ENCODE data around the gene IPO9.

The IPO9 gene

DNA sequence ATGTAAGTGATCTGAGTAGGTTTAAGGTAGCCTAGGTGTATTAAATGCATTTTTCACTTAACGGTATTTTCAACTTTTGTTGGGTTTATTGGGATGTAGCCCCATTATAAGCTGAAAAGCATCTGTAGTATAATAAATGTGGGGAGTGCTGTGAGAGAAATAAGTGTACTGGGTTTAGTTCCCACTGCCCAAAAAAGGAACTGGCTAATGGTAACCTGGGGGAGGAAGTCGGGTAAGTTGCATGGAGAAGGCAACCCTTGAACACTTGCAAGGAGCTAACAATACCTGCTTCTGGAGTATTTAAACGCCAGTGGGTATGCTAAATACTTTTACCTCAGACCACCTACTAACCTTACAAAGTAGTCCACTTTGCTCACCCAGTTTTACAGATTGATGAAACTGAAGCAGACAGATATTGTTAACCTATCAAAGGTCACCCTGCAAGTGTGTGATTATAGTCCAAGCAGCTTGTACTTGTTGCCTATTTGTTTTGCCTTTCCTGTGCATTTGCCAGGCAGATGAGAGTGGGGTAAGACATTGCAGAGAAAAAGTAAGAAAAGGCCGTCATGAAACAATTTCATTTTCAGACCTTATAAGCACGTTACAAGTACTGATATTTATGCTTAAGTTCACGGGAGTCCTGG lies 52.1 kb downstream of the IPO9 start:
- no peak overlapping the region for H2AFZ ChIP-seq
- no peaks in the 10 kb centered on the region for H3K9me3 ChIP-seq (ENCODE audit: control insufficient read depth, low read length)
- no peak overlapping the region for H3K27ac ChIP-seq
- H3K4me2 ChIP-seq (ENCODE audit: low read length), result no peak overlapping the region
- H3K9ac ChIP-seq, result no peak overlapping the region
- no peaks in the 10 kb centered on the region for H3K79me2 ChIP-seq
- H3K4me3 ChIP-seq (ENCODE audit: low read depth, low read length), result no peak overlapping the region
- H3K27me3 ChIP-seq (ENCODE audit: control insufficient read depth, insufficient read depth, low read length), result no peaks in the 10 kb centered on the region
- H3K36me3 ChIP-seq (ENCODE audit: control insufficient read depth, insufficient read depth, low read length), result no peaks in the 10 kb centered on the region
- H3K4me1 ChIP-seq, result no peaks in the 10 kb centered on the region
- TF ChIP-seq, protein P1, sequence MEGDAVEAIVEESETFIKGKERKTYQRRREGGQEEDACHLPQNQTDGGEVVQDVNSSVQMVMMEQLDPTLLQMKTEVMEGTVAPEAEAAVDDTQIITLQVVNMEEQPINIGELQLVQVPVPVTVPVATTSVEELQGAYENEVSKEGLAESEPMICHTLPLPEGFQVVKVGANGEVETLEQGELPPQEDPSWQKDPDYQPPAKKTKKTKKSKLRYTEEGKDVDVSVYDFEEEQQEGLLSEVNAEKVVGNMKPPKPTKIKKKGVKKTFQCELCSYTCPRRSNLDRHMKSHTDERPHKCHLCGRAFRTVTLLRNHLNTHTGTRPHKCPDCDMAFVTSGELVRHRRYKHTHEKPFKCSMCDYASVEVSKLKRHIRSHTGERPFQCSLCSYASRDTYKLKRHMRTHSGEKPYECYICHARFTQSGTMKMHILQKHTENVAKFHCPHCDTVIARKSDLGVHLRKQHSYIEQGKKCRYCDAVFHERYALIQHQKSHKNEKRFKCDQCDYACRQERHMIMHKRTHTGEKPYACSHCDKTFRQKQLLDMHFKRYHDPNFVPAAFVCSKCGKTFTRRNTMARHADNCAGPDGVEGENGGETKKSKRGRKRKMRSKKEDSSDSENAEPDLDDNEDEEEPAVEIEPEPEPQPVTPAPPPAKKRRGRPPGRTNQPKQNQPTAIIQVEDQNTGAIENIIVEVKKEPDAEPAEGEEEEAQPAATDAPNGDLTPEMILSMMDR (IDR thresholded peaks at IDR 0.05), result no peak

- Histone ChIP-seq H3K36me3 (ENCODE audit: control insufficient read depth, insufficient read depth, low read length) (no peaks in the 10 kb centered on the region), H3K4me1 (no peaks in the 10 kb centered on the region), H3K9me3 (ENCODE audit: control insufficient read depth, low read length) (no peaks in the 10 kb centered on the region), H2AFZ (no peak overlapping the region), H3K79me2 (no peaks in the 10 kb centered on the region), H3K4me2 (ENCODE audit: low read length) (no peak overlapping the region), H3K27me3 (ENCODE audit: control insufficient read depth, insufficient read depth, low read length) (no peaks in the 10 kb centered on the region), H3K9ac (no peak overlapping the region), H3K4me3 (ENCODE audit: low read depth, low read length) (no peak overlapping the region), H3K27ac (no peak overlapping the region)
- TF ChIP-seq, protein P1 (IDR thresholded peaks at IDR 0.05), result no peak
Measured at GRCh38 chr1:201881617-201882016, 52.7 kb downstream of the IPO9 start.

GRCh38 chr1:201882665-201883132 lies 53.7 kb downstream of the IPO9 start:
- no peaks in the 10 kb centered on the region for H3K9me3 ChIP-seq (ENCODE audit: control insufficient read depth, low read length)
- no peak overlapping the region for H3K9ac ChIP-seq
- H3K4me2 ChIP-seq (ENCODE audit: low read length), result no peak overlapping the region
- no peaks in the 10 kb centered on the region for H3K27me3 ChIP-seq (ENCODE audit: control insufficient read depth, insufficient read depth, low read length)
- TF ChIP-seq, protein P1 (IDR thresholded peaks at IDR 0.05), result no peak
- H3K27ac ChIP-seq, result no peak overlapping the region
- no peak overlapping the region for H3K4me3 ChIP-seq (ENCODE audit: low read depth, low read length)
- no peaks in the 10 kb centered on the region for H3K79me2 ChIP-seq
- H2AFZ ChIP-seq, result no peak overlapping the region
- H3K4me1 ChIP-seq, result no peaks in the 10 kb centered on the region
- no peaks in the 10 kb centered on the region for H3K36me3 ChIP-seq (ENCODE audit: control insufficient read depth, insufficient read depth, low read length)

- Histone ChIP-seq H3K27me3 (ENCODE audit: control insufficient read depth, insufficient read depth, low read length) (no peaks in the 10 kb centered on the region), H3K27ac (no peak overlapping the region), H3K36me3 (ENCODE audit: control insufficient read depth, insufficient read depth, low read length) (no peaks in the 10 kb centered on the region), H3K9ac (no peak overlapping the region), H3K4me3 (ENCODE audit: low read depth, low read length) (no peak overlapping the region), H3K79me2 (no peaks in the 10 kb centered on the region), H3K4me1 (peaks cover 2% of the 10 kb centered on the region), H3K9me3 (ENCODE audit: control insufficient read depth, low read length) (no peaks in the 10 kb centered on the region), H3K4me2 (ENCODE audit: low read length) (no peak overlapping the region), H2AFZ (no peak overlapping the region)
- TF ChIP-seq, protein P1 (IDR thresholded peaks at IDR 0.05), result no peak
Measured at GRCh38 chr1:201883266-201883665, 54.3 kb downstream of the IPO9 start.

GRCh38 chr1:201883786-201884185 lies 54.8 kb downstream of the IPO9 start:
- H3K36me3 ChIP-seq (ENCODE audit: control insufficient read depth, insufficient read depth, low read length), result no peaks in the 10 kb centered on the region
- no peaks in the 10 kb centered on the region for H3K79me2 ChIP-seq
- no peak overlapping the region for H3K27ac ChIP-seq
- no peak overlapping the region for H3K9ac ChIP-seq
- TF ChIP-seq, protein P1 (IDR thresholded peaks at IDR 0.05), result no peak
- H3K4me2 ChIP-seq (ENCODE audit: low read length), result no peak overlapping the region
- H3K4me1 ChIP-seq, result peaks cover 2% of the 10 kb centered on the region
- H3K9me3 ChIP-seq (ENCODE audit: control insufficient read depth, low read length), result no peaks in the 10 kb centered on the region
- no peaks in the 10 kb centered on the region for H3K27me3 ChIP-seq (ENCODE audit: control insufficient read depth, insufficient read depth, low read length)
- no peak overlapping the region for H3K4me3 ChIP-seq (ENCODE audit: low read depth, low read length)
- H2AFZ ChIP-seq, result peak overlapping the region; percentile 28
